HepG2 (cell line): ENCODE data around the gene VPS29. TPM values are rescaled to one million over a fixed set of nuclear protein-coding genes. Genes with fewer than 3 reads are reported as not detected.
A peak's percentile ranks its signal among the peaks of the same experiment; 100 is the strongest.

ENCODE experiments used
- KDM2A ChIP-seq: sonication (generic); formaldehyde crosslinking; IDR thresholded peaks from 2 replicates; pipeline ENCODE4 v1.4.0; 2020; ENCODE audit warnings: low read depth, missing genetic modification reagents, borderline replicate concordance
- KDM4B ChIP-seq: sonication (generic); formaldehyde crosslinking; IDR thresholded peaks from 2 replicates; pipeline ENCODE4 v1.4.0; 2020; ENCODE audit warnings: missing genetic modification reagents
- MBD4 ChIP-seq: IDR thresholded peaks from 2 replicates; pipeline ENCODE4 v1.6.1; 2012; ENCODE audit warnings: low read length, inconsistent platforms, borderline replicate concordance
- PHF8 ChIP-seq: sonication (generic); formaldehyde crosslinking; IDR thresholded peaks from 2 replicates; pipeline ENCODE4 v1.5.0; 2020; ENCODE audit warnings: missing genetic modification reagents
- RFX3 ChIP-seq: IDR thresholded peaks from 2 replicates; pipeline ENCODE4 v1.6.1; 2016; ENCODE audit warnings: missing biosample characterization, missing genetic modification reagents
- SAP130 ChIP-seq: IDR thresholded peaks from 2 replicates; pipeline ENCODE4 v1.6.1; 2016; ENCODE audit warnings: low read depth
- ZNF234 ChIP-seq: sonication (generic); formaldehyde crosslinking; conservative IDR thresholded peaks from 2 replicates; pipeline ENCODE4 v1.5.1; 2020; ENCODE audit warnings: mild to moderate bottlenecking, missing genetic modification reagents
- ZNF292 ChIP-seq: sonication (generic); formaldehyde crosslinking; IDR thresholded peaks from 2 replicates; pipeline ENCODE4 v1.8.1; 2022; ENCODE audit warnings: mild to moderate bottlenecking, low read depth, missing genetic modification reagents, borderline replicate concordance
- ZNF484 ChIP-seq: sonication (generic); formaldehyde crosslinking; IDR thresholded peaks from 2 replicates; pipeline ENCODE4 v1.5.1; 2020; ENCODE audit warnings: mild to moderate bottlenecking, low read depth, missing genetic modification reagents, borderline replicate concordance
- ZNF546 ChIP-seq: sonication (generic); formaldehyde crosslinking; conservative IDR thresholded peaks from 2 replicates; pipeline ENCODE4 v1.8.1; 2023; ENCODE audit warnings: mild to moderate bottlenecking, missing genetic modification reagents
- ZNF572 ChIP-seq: sonication (generic); formaldehyde crosslinking; IDR thresholded peaks from 2 replicates; pipeline ENCODE4 v1.5.1; 2020; ENCODE audit warnings: mild to moderate bottlenecking, missing genetic modification reagents
- ZNF782 ChIP-seq: sonication (generic); formaldehyde crosslinking; IDR thresholded peaks from 2 replicates; pipeline ENCODE4 v1.4.0; 2020; ENCODE audit warnings: missing genetic modification reagents, mild to moderate bottlenecking, borderline replicate concordance
- ZNF883 ChIP-seq: sonication (generic); formaldehyde crosslinking; IDR thresholded peaks from 2 replicates; pipeline ENCODE4 v1.5.1; 2020; ENCODE audit warnings: mild to moderate bottlenecking, missing genetic modification reagents; ENCODE audit errors: not compliant biosample characterization
- polyA plus RNA-seq, 8 experiments: library from polyadenylated mRNA; depleted of rRNA in 3 of 8; stranded (reverse) in 7 of 8; unstranded in 1 of 8; fragments of >200 nt; fragmentation: Illumina TruSeq in 4 of 8; extraction: Trizol in 4 of 8; gene quantifications; 2 replicates each; pipeline versions ENCODE4 v1.2.1 to v1.2.3, GENCODE V29; 2011 to 2016; ENCODE audit warnings: low read depth in 4 of 8, missing spikeins in 1 of 8, mixed read lengths in 1 of 8; ENCODE audit not compliant: insufficient read depth in 1 of 8
- total RNA-seq, 5 experiments: library from RNA; depleted of rRNA; stranded (reverse); fragments of >200 nt; fragmentation: Illumina TruSeq; extraction: Trizol; gene quantifications; 2 replicates each; pipeline ENCODE4 v1.2.3, GENCODE V29; 2016; ENCODE audit warnings: low read depth in 1 of 5
- TF ChIP-seq, protein P1 (sequence below): sonication (generic); formaldehyde crosslinking; IDR thresholded peaks from 2 replicates; pipeline ENCODE4 v1.4.0; 2020; ENCODE audit warnings: missing genetic modification reagents, borderline replicate concordance
- TF ChIP-seq, protein P2 (sequence below): sonication (generic); formaldehyde crosslinking; IDR thresholded peaks from 2 replicates; pipeline ENCODE4 v1.4.0; 2020; ENCODE audit warnings: mild to moderate bottlenecking, missing genetic modification reagents
- TF ChIP-seq, protein P3 (sequence below): IDR thresholded peaks from 2 replicates; pipeline ENCODE4 v1.6.1; 2018; ENCODE audit warnings: missing genetic modification reagents, mild to moderate bottlenecking, missing compliant biosample characterization
- TF ChIP-seq, protein P4 (sequence below): sonication (generic); formaldehyde crosslinking; IDR thresholded peaks from 2 replicates; pipeline ENCODE4 v1.5.0; 2020; ENCODE audit warnings: missing genetic modification reagents
- TF ChIP-seq, protein P5 (sequence below): sonication (generic); formaldehyde crosslinking; IDR thresholded peaks from 2 replicates; pipeline ENCODE4 v1.5.0; 2020; ENCODE audit warnings: mild to moderate bottlenecking, missing genetic modification reagents, moderate library complexity

The VPS29 gene
- total and polyA plus RNA-seq, 2 of the 13 experiments (the other 11 are each of a cell fraction or from before 2014, with no cell fraction given), result 107 to 114 TPM

DNA sequence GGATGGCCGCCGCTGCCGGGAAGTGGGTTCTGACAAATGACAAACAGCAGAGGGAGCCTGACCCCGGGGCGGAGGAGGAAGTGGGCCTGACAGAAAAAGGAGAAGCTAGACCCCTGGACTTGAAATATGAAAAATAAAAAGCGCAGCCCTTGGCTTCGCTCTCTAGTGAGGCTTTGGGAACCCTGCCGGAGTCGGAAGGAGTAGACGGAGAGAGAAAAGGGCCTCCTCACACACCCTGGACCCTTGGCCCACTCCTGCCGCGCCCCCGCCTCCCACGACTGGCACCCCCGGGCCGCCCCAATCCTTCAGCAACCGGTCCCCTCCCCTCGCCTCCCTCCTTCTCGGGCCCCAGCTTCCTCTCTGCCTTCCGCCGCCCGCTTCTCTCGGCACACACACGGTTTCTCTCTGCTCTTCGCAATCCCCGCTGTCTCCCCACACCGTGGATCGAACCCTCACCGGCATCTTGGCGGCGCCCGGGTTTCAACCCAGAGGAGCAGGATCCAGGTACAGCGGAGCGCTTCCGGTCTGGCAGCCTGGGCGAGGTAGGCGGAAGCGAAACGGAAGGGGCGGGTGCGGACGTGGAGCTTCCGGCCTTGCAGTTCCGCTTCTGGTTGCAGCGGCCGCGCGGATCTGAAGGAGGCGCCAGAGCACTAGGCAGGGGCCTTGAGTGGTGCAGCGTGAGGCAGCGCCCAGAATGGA lies 52.0 kb downstream of the VPS29 start, which contains the start of gene ARPC3 (continued):
- TF ChIP-seq, protein P1, sequence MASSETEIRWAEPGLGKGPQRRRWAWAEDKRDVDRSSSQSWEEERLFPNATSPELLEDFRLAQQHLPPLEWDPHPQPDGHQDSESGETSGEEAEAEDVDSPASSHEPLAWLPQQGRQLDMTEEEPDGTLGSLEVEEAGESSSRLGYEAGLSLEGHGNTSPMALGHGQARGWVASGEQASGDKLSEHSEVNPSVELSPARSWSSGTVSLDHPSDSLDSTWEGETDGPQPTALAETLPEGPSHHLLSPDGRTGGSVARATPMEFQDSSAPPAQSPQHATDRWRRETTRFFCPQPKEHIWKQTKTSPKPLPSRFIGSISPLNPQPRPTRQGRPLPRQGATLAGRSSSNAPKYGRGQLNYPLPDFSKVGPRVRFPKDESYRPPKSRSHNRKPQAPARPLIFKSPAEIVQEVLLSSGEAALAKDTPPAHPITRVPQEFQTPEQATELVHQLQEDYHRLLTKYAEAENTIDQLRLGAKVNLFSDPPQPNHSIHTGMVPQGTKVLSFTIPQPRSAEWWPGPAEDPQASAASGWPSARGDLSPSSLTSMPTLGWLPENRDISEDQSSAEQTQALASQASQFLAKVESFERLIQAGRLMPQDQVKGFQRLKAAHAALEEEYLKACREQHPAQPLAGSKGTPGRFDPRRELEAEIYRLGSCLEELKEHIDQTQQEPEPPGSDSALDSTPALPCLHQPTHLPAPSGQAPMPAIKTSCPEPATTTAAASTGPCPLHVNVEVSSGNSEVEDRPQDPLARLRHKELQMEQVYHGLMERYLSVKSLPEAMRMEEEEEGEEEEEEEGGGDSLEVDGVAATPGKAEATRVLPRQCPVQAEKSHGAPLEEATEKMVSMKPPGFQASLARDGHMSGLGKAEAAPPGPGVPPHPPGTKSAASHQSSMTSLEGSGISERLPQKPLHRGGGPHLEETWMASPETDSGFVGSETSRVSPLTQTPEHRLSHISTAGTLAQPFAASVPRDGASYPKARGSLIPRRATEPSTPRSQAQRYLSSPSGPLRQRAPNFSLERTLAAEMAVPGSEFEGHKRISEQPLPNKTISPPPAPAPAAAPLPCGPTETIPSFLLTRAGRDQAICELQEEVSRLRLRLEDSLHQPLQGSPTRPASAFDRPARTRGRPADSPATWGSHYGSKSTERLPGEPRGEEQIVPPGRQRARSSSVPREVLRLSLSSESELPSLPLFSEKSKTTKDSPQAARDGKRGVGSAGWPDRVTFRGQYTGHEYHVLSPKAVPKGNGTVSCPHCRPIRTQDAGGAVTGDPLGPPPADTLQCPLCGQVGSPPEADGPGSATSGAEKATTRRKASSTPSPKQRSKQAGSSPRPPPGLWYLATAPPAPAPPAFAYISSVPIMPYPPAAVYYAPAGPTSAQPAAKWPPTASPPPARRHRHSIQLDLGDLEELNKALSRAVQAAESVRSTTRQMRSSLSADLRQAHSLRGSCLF (CRISPR knock-in tag), result no peak
- TF ChIP-seq ZNF572 (CRISPR knock-in tag) (0 out of 2 replicates have a peak, but pooled peaks have one; percentile 60), ZNF883 (CRISPR knock-in tag) (peak; percentile 73), ZNF234 (CRISPR knock-in tag) (no peak), RFX3 (CRISPR knock-in tag) (no peak), ZNF484 (CRISPR knock-in tag) (no peak), ZNF292 (CRISPR knock-in tag) (peak; percentile 51; the same call in 1 of the 2 replicates), ZNF782 (CRISPR knock-in tag) (no peak), KDM4B (peak; percentile 60; the same call in 1 of the 2 replicates), MBD4 (no peak), KDM2A (peak; percentile 94), SAP130 (CRISPR knock-in tag) (peak; percentile 93), PHF8 (CRISPR knock-in tag) (peak; percentile 95), ZNF546 (CRISPR knock-in tag) (peak; percentile 30; the same call in 1 of the 2 replicates)
- TF ChIP-seq, protein P2, sequence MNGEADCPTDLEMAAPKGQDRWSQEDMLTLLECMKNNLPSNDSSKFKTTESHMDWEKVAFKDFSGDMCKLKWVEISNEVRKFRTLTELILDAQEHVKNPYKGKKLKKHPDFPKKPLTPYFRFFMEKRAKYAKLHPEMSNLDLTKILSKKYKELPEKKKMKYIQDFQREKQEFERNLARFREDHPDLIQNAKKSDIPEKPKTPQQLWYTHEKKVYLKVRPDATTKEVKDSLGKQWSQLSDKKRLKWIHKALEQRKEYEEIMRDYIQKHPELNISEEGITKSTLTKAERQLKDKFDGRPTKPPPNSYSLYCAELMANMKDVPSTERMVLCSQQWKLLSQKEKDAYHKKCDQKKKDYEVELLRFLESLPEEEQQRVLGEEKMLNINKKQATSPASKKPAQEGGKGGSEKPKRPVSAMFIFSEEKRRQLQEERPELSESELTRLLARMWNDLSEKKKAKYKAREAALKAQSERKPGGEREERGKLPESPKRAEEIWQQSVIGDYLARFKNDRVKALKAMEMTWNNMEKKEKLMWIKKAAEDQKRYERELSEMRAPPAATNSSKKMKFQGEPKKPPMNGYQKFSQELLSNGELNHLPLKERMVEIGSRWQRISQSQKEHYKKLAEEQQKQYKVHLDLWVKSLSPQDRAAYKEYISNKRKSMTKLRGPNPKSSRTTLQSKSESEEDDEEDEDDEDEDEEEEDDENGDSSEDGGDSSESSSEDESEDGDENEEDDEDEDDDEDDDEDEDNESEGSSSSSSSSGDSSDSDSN (CRISPR knock-in tag), result peak; percentile 66; the same call in 1 of the 2 replicates
- TF ChIP-seq, protein P3, sequence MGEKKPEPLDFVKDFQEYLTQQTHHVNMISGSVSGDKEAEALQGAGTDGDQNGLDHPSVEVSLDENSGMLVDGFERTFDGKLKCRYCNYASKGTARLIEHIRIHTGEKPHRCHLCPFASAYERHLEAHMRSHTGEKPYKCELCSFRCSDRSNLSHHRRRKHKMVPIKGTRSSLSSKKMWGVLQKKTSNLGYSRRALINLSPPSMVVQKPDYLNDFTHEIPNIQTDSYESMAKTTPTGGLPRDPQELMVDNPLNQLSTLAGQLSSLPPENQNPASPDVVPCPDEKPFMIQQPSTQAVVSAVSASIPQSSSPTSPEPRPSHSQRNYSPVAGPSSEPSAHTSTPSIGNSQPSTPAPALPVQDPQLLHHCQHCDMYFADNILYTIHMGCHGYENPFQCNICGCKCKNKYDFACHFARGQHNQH (CRISPR knock-in tag), result peak; percentile 74
- TF ChIP-seq, protein P4, sequence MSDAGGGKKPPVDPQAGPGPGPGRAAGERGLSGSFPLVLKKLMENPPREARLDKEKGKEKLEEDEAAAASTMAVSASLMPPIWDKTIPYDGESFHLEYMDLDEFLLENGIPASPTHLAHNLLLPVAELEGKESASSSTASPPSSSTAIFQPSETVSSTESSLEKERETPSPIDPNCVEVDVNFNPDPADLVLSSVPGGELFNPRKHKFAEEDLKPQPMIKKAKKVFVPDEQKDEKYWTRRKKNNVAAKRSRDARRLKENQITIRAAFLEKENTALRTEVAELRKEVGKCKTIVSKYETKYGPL (CRISPR knock-in tag), result 0 out of 2 replicates have a peak, but pooled peaks have one; percentile 22
- TF ChIP-seq, protein P5, sequence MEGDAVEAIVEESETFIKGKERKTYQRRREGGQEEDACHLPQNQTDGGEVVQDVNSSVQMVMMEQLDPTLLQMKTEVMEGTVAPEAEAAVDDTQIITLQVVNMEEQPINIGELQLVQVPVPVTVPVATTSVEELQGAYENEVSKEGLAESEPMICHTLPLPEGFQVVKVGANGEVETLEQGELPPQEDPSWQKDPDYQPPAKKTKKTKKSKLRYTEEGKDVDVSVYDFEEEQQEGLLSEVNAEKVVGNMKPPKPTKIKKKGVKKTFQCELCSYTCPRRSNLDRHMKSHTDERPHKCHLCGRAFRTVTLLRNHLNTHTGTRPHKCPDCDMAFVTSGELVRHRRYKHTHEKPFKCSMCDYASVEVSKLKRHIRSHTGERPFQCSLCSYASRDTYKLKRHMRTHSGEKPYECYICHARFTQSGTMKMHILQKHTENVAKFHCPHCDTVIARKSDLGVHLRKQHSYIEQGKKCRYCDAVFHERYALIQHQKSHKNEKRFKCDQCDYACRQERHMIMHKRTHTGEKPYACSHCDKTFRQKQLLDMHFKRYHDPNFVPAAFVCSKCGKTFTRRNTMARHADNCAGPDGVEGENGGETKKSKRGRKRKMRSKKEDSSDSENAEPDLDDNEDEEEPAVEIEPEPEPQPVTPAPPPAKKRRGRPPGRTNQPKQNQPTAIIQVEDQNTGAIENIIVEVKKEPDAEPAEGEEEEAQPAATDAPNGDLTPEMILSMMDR, result peak; percentile 98
